ENCODE results near the gene TLE7.

TLE7 gene

GRCh38 chr16:71410146-71410545 is 31.7 kb downstream of the TLE7 start:
- no peak for DNase-seq

DNA sequence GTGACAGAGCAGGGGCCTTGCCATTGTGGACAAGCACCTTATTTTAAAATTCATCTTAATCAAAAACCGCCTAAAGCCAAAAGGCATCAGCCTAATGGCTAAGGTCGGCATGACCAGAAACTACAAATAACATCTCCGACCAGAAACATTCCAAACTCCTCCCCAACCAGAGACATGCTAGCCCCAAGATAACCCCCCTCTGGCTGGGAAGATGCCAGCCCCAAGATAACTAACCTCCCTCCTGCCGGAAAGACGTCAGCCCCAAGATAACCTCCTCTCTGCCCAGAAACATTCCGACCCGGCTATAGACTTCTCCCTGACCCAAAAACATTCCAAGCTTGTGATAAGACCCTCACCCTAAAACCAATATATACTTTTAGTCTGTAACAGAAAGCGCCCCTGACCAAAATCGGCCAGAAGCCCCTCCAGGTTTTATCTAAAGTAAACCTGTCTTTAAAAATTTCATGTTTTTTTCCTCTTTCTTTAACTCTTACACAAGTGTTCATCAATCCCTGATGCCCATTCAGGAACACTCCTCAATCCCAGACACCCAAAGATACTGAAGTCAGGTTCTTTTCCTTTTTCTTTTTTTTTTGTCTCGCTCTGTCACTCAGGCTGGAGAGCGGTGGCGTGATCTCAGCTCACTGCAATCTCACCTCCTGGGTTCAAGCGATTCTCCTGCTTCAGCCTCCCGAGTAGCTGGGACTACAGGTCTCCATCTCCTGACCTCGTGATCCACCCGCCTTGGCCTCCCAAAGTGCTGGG is 32.7 kb downstream of the TLE7 start:
- no peak for DNase-seq

DNA sequence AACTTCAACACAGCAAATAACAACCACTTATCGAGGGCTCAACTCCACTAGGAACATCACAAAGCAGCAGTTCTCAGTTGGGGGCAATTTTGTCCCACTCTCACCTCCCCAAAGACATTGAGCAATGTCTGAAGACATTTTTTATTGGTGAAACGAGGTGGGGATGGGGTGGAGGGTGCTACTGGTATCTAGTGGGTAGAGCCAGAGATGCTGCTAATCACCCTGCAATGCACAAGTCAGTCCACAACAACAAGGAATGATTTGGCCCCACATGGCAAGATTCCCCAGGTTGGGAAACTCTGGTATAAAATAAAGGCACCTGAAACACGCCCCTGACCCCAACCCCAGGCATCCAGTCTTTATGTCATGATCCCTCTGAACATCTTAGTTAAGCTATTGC is 33.3 kb downstream of the TLE7 start:
- DNase-seq, result no peak

DNA sequence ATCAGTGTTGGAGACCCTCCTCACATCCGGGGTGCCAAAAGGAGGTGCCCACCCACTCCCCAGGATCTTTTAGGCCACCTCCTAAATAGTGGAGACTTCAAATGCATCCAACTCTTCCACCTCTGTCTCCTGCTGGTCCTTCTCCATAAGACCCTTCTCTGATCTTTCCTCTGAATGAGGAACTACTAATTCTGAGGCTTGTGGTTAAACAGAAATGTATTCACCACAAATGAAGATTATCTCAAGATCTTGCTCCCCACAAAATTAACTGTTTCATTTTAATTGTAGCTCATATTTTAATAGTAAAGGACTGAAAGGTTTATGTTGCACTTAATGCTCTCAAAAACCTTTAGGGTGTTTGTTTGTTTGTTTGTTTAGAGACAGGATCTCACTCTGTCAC is 34.1 kb downstream of the TLE7 start:
- no peak for DNase-seq

DNA sequence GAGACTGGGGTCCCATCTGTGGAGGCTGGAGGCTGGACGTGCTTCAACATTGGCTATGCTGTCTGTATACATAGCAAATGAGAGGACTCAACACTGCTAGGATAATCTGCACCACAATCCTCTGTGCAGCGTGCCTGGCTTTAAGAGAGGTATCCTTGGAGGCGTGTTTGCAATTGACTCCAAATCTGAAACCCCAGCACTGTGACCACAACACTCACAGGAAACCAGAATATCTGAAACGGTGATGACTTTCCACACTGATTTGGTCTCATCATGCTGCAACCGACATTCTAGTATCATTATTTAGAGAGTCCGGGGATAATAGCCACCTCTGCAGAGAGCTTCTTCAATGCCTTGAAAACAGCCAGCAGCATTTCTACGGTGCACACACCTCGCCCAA is 35.1 kb downstream of the TLE7 start:
- DNase-seq, result no peak

DNA sequence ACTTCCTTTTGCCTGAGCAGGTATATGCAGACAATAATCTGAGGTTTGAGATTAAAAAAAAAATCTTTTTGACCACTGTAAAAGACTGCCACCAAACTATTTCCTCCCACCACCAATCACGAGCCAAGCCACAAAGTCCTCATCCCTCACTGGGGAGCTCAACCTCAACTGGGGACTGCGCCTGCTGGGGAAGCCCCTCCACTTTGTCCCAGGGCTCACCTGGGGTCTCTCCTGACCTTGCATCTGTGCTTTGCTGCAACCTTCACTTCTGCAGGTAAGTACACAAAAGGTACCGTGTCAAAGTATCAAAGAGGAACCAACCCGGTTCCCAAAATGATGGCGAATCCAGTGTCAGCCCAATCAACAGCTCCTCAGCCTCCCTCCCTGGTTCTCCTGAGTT is 35.5 kb downstream of the TLE7 start:
- DNase-seq, result no peak

DNA sequence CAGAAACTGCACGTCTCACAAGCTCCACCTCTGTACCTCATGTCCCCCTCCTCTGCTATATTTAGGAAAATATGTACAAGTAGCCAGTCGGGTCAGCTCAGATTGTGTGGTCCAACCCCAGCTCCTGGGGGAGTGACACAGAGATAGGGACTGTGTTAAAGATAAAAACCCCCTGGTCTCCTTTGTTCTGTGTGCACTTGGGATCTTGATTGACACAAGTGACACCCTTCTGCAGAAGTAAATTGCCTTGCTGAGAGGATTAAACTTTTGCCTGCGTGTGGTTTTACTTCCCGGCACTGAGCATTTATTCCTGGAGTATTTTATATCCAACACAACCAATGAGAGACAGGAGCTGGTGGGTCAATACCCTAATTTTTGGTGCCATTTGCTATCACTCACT is 37.5 kb downstream of the TLE7 start:
- no peak for DNase-seq

- DNase-seq, result no peak
Observed at GRCh38 chr16:71402674-71403073, 39.2 kb downstream of the TLE7 start.

DNA sequence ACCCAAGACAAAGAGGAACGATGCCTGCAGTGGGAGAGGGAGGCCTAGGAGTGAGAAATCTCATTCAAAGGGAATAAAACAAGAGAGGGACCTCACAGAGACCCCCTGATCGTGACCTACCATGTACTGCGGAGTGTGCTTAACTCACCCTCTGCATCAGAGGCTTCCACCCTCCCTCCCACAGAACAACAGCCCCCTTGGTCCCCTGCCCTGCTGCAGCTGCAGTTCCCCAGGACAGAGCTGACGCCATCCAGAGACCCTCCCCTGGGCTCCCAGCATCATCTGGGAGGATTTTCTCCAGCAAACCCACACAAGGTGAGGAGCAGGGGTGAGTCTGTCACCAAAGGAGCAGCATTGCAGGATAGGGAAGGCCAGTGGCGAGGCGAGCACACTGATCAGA is 39.8 kb downstream of the TLE7 start:
- no peak for DNase-seq

- DNase-seq, result no peak
Observed at GRCh38 chr16:71399801-71400563, 41.9 kb downstream of the TLE7 start.

DNA sequence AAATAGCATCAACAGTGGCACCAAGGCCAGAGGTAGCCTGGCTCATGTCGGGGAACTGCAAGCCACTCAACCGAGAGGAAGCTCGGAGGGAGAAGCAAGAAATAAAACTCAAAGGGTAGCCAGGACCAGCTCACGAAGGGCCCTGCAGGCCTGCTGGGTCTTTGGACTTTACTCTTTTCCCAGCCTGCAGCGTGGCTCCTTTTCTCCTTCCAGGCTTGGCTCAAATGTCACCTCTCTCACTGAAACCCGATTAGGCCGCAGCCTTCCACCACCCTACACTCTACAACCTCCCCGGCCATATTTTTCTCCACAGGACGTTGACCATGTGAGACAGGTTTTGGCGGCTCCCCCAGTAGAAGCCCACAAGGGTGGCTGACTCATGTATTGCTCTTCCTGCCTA is 45.3 kb downstream of the TLE7 start:
- DNase-seq, result no peak

GRCh38 chr16:71389330-71389729 is 52.5 kb downstream of the TLE7 start:
- no peak for DNase-seq

GRCh38 chr16:71387045-71387871 is 54.6 kb downstream of the TLE7 start:
- DNase-seq, result no peak

- no peak for DNase-seq
Observed at GRCh38 chr16:71384073-71384724, 57.7 kb downstream of the TLE7 start.

- no peak for DNase-seq
Observed at GRCh38 chr16:71383054-71383773, 58.6 kb downstream of the TLE7 start.

DNA sequence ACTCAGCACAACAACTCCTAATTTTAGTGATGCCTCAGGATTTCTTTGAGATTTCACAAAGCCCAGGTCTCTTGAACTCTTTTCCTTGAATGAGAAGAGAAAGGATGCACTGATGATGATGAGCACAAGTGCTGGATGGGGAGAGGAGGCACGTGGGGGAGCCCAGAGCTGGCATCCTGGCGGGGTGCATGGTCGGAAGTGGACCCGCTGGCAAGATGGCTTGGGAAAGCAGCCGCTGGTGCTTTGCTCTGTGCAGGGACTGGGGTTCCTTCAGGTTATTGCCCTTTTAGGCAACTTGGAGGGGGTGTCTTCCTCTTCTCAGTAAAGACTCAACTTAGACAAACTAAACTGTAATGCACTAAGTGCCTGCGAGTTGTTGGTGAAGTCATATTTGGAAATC is 61.0 kb downstream of the TLE7 start:
- DNase-seq, result no peak

Measured in NCI-H748 treated with DMSO at 0.1 percent for 48 hours (cell line).